GM23338 (cell line): ENCODE data around the gene NTM. TPM values are rescaled to one million over a fixed set of nuclear protein-coding genes. Genes with fewer than 3 reads are reported as not detected.

ENCODE experiments used
- ATAC-seq: fragments of 200-7000 bp; cut with Tn5 transposase; 3 replicates; pipeline ENCODE4 v1.9.1; 2020
- DNase-seq: peaks from one replicate; pipeline ENCODE4 v3.0.0-alpha.2; 2015; ENCODE audit warnings: low spot score
- H2AFZ ChIP-seq: fragments of 200-600 bp; sonication (generic); 2 replicates; pipeline ENCODE4 v1.8.0; 2016; ENCODE audit warnings: antibody characterized with exemption, mild to moderate bottlenecking, moderate library complexity
- H3F3A ChIP-seq: fragments of 200-600 bp; sonication (generic); replicated peaks from 2 replicates; pipeline ENCODE4 v1.8.0; 2017; ENCODE audit warnings: antibody characterized with exemption, mixed run types, low read depth
- H3K27ac ChIP-seq: fragments of 200-600 bp; sonication (generic); 2 replicates; pipeline ENCODE4 v1.6.1; 2016; ENCODE audit warnings: low read depth
- H3K27me3 ChIP-seq: fragments of 200-600 bp; sonication (generic); 2 replicates; pipeline ENCODE4 v1.8.0; 2016; ENCODE audit warnings: mild to moderate bottlenecking, mixed run types, moderate library complexity; ENCODE audit not compliant: insufficient read depth
- H3K36me3 ChIP-seq: fragments of 200-600 bp; sonication (generic); 2 replicates; pipeline ENCODE4 v1.8.0; 2016; ENCODE audit warnings: mild to moderate bottlenecking; ENCODE audit not compliant: insufficient read depth
- H3K4me1 ChIP-seq: fragments of 200-600 bp; sonication (generic); 2 replicates; pipeline ENCODE4 v1.8.0; 2016; ENCODE audit warnings: mild to moderate bottlenecking, moderate library complexity; ENCODE audit not compliant: insufficient read depth
- H3K4me2 ChIP-seq: fragments of 200-600 bp; sonication (generic); 2 replicates; pipeline ENCODE4 v1.7.1; 2017; ENCODE audit warnings: mixed run types
- H3K4me3 ChIP-seq: fragments of 200-600 bp; sonication (generic); 2 replicates; pipeline ENCODE4 v1.6.1; 2016; ENCODE audit warnings: mixed run types
- H3K79me2 ChIP-seq: fragments of 200-600 bp; sonication (generic); replicated peaks from 2 replicates; pipeline ENCODE4 v1.8.0; 2017; ENCODE audit warnings: mild to moderate bottlenecking; ENCODE audit not compliant: insufficient read depth
- H3K9me2 ChIP-seq: fragments of 200-600 bp; sonication (generic); 2 replicates; pipeline ENCODE4 v1.8.0; 2017; ENCODE audit not compliant: insufficient read depth
- H4K20me1 ChIP-seq: fragments of 200-600 bp; sonication (generic); replicated peaks from 2 replicates; pipeline ENCODE4 v1.8.0; 2017; ENCODE audit warnings: mild to moderate bottlenecking; ENCODE audit not compliant: insufficient read depth
- H3K27ac Mint-ChIP-seq: 2 replicates; pipeline ENCODE4 v1.8.0; 2020; ENCODE audit warnings: inconsistent platforms, mild to moderate bottlenecking, moderate library complexity, mixed read lengths
- H3K27me3 Mint-ChIP-seq: 3 replicates; pipeline ENCODE4 v1.8.0; 2022; ENCODE audit warnings: low read depth, mild to moderate bottlenecking, moderate library complexity, mixed read lengths, inconsistent platforms; ENCODE audit not compliant: insufficient read depth, poor library complexity
- H3K36me3 Mint-ChIP-seq: 3 replicates; pipeline ENCODE4 v1.8.0; 2021; ENCODE audit warnings: low read depth, mild to moderate bottlenecking, inconsistent platforms, moderate library complexity, mixed read lengths
- H3K4me1 Mint-ChIP-seq: 3 replicates; pipeline ENCODE4 v1.8.0; 2020; ENCODE audit warnings: mild to moderate bottlenecking, inconsistent platforms, mixed read lengths
- H3K4me3 Mint-ChIP-seq: 3 replicates; pipeline ENCODE4 v1.8.0; 2021; ENCODE audit warnings: moderate library complexity, mild to moderate bottlenecking, inconsistent platforms, mixed read lengths
- H3K9me3 Mint-ChIP-seq: 3 replicates; pipeline ENCODE4 v1.8.0; 2020; ENCODE audit warnings: moderate library complexity, mild to moderate bottlenecking, inconsistent platforms, mixed read lengths
- CREB1 ChIP-seq: fragments of 250-450 bp; sonication (Bioruptor Pico); IDR thresholded peaks from 2 replicates; pipeline ENCODE4 v1.5.0; 2020; ENCODE audit warnings: low read depth, mild to moderate bottlenecking, moderate library complexity
- JUNB ChIP-seq: IDR thresholded peaks from one replicate; pipeline ENCODE4 v1.6.1; 2016; ENCODE audit warnings: antibody characterized with exemption; ENCODE audit not compliant: unreplicated experiment
- NANOG ChIP-seq: IDR thresholded peaks from 2 replicates; pipeline ENCODE4 v1.6.1; 2016; ENCODE audit warnings: antibody characterized with exemption, borderline replicate concordance
- POLR2AphosphoS5 ChIP-seq: IDR thresholded peaks from 2 replicates; pipeline ENCODE4 v1.6.1; 2016; ENCODE audit warnings: antibody characterized with exemption, low read depth
- STAT1 ChIP-seq: IDR thresholded peaks from one replicate; pipeline ENCODE4 v1.6.1; 2016; ENCODE audit warnings: antibody characterized with exemption; ENCODE audit not compliant: unreplicated experiment
- ZNF114 ChIP-seq: fragments of 250-450 bp; sonication (Bioruptor Pico); IDR thresholded peaks from 2 replicates; pipeline ENCODE4 v1.5.0; 2020; ENCODE audit warnings: mild to moderate bottlenecking, moderate library complexity
- ZNF331 ChIP-seq: fragments of 250-450 bp; sonication (Bioruptor Pico); IDR thresholded peaks from 2 replicates; pipeline ENCODE4 v1.5.0; 2020; ENCODE audit warnings: low read depth, mild to moderate bottlenecking, moderate library complexity
- polyA plus RNA-seq: library from polyadenylated mRNA; unstranded; fragments of >200 nt; fragmentation: Nextera tagmentation; extraction: Ambion mirVana; gene quantifications from 2 replicates; pipeline ENCODE4 v1.2.1, GENCODE V29; 2016
- total RNA-seq: library from RNA; depleted of rRNA; stranded (reverse); fragments of >200 nt; shearing (Covaris generic); gene quantifications from 2 replicates; pipeline ENCODE4 v1.2.3, GENCODE V29; 2014
- TF ChIP-seq, protein P1 (sequence below): fragments of 250-450 bp; sonication (Bioruptor Pico); IDR thresholded peaks from 2 replicates; pipeline ENCODE4 v1.5.0; 2020; ENCODE audit warnings: mild to moderate bottlenecking, moderate library complexity
- TF ChIP-seq, protein P2 (sequence below): IDR thresholded peaks from one replicate; pipeline ENCODE4 v1.6.1; 2018; ENCODE audit warnings: antibody characterized with exemption; ENCODE audit not compliant: unreplicated experiment

The NTM gene
- total and polyA plus RNA-seq, 2 experiments from 2014 or later, result 10.6 to 14.6 TPM

DNA sequence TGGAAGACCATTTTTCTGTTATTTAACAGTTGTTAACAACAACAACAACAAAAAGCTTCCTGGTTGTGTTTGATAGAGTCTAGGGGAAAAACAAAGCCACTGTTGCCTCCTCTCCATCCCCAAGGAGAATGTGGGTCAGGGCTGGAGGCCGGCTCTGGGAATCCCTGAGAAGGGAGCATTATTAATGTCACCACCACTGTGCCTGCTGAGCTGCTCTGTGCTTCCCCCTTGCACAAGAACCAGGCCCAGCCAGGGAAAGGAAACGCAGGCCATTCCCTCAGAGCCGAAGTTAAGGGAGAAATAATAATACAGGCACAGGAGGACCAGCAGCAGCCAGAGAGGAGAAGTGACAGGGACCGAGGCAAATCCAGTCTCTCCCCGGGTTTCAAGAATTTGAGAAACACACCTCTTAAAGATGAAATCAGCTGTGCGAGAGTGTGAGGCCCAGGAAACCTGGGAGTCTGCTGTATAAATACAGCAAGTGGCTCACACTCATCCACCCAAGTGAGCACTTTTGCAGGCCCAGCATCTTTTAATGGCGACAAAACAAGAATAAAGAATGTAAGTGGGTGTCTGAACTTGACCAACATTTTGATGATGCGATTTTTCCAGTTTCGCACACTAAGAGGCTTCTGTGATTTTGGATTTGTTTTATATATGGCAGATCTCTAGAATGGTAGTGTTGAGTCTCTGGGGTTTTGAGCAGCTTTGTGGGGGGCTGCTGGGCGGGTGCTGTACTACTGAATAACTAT, 539.2 kb downstream of the NTM start:
- Histone ChIP-seq H3K27me3 (peaks cover 10% of the 10 kb centered on the region), H3K4me2 (peak overlapping the region; percentile 98), H3K4me3 (peak overlapping the region; percentile 92), H3K27ac (no peak overlapping the region), H3K79me2 (peaks cover 5% of the 10 kb centered on the region), H2AFZ (0 out of 2 replicates have a peak overlapping the region, but pooled peaks have one; percentile 32), H3K4me1 (peaks cover 39% of the 10 kb centered on the region), H3F3A (peaks cover 3% of the 10 kb centered on the region; the same call in 1 of the 2 replicates), H4K20me1 (no peaks in the 10 kb centered on the region), H3K9me2 (no peaks in the 10 kb centered on the region), H3K36me3 (no peaks in the 10 kb centered on the region)
- ATAC-seq (no peak), DNase-seq (no peak)
- H3K9me3 Mint-ChIP-seq, result no peaks in the 10 kb centered on the region
- H3K27ac Mint-ChIP-seq, result no peak overlapping the region
- peaks cover 71% of the 10 kb centered on the region for H3K4me1 Mint-ChIP-seq
- peak overlapping the region; percentile 77 for H3K4me3 Mint-ChIP-seq
- TF ChIP-seq ZNF331 (CRISPR knock-in tag), result no peak
- no peak for TF ChIP-seq JUNB
- no peak for TF ChIP-seq NANOG
- no peak for TF ChIP-seq CREB1 (CRISPR knock-in tag)
- H3K27me3 Mint-ChIP-seq, result peaks cover 19% of the 10 kb centered on the region
- H3K36me3 Mint-ChIP-seq, result no peaks in the 10 kb centered on the region; the same call in 2 of the 3 replicates

DNA sequence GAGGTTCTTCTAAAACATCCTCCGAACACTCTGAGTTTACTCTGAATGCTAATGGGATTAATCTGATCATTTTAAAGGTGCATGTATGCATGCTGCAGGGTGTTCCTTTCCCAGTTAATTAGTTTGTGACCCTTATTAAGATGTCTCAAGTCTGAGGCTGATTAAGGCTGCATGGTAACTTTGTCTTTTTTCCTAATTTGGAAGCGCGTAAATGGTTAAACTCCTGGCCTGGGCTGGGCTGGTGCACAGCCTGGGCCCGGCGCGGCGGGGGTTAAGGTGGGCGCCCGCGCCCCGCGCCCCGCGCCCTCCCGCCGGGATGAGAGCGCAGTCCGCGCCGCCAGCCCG, 539.7 kb downstream of the NTM start:
- no peak for TF ChIP-seq JUNB
- TF ChIP-seq ZNF114, result no peak
- TF ChIP-seq, protein P1, sequence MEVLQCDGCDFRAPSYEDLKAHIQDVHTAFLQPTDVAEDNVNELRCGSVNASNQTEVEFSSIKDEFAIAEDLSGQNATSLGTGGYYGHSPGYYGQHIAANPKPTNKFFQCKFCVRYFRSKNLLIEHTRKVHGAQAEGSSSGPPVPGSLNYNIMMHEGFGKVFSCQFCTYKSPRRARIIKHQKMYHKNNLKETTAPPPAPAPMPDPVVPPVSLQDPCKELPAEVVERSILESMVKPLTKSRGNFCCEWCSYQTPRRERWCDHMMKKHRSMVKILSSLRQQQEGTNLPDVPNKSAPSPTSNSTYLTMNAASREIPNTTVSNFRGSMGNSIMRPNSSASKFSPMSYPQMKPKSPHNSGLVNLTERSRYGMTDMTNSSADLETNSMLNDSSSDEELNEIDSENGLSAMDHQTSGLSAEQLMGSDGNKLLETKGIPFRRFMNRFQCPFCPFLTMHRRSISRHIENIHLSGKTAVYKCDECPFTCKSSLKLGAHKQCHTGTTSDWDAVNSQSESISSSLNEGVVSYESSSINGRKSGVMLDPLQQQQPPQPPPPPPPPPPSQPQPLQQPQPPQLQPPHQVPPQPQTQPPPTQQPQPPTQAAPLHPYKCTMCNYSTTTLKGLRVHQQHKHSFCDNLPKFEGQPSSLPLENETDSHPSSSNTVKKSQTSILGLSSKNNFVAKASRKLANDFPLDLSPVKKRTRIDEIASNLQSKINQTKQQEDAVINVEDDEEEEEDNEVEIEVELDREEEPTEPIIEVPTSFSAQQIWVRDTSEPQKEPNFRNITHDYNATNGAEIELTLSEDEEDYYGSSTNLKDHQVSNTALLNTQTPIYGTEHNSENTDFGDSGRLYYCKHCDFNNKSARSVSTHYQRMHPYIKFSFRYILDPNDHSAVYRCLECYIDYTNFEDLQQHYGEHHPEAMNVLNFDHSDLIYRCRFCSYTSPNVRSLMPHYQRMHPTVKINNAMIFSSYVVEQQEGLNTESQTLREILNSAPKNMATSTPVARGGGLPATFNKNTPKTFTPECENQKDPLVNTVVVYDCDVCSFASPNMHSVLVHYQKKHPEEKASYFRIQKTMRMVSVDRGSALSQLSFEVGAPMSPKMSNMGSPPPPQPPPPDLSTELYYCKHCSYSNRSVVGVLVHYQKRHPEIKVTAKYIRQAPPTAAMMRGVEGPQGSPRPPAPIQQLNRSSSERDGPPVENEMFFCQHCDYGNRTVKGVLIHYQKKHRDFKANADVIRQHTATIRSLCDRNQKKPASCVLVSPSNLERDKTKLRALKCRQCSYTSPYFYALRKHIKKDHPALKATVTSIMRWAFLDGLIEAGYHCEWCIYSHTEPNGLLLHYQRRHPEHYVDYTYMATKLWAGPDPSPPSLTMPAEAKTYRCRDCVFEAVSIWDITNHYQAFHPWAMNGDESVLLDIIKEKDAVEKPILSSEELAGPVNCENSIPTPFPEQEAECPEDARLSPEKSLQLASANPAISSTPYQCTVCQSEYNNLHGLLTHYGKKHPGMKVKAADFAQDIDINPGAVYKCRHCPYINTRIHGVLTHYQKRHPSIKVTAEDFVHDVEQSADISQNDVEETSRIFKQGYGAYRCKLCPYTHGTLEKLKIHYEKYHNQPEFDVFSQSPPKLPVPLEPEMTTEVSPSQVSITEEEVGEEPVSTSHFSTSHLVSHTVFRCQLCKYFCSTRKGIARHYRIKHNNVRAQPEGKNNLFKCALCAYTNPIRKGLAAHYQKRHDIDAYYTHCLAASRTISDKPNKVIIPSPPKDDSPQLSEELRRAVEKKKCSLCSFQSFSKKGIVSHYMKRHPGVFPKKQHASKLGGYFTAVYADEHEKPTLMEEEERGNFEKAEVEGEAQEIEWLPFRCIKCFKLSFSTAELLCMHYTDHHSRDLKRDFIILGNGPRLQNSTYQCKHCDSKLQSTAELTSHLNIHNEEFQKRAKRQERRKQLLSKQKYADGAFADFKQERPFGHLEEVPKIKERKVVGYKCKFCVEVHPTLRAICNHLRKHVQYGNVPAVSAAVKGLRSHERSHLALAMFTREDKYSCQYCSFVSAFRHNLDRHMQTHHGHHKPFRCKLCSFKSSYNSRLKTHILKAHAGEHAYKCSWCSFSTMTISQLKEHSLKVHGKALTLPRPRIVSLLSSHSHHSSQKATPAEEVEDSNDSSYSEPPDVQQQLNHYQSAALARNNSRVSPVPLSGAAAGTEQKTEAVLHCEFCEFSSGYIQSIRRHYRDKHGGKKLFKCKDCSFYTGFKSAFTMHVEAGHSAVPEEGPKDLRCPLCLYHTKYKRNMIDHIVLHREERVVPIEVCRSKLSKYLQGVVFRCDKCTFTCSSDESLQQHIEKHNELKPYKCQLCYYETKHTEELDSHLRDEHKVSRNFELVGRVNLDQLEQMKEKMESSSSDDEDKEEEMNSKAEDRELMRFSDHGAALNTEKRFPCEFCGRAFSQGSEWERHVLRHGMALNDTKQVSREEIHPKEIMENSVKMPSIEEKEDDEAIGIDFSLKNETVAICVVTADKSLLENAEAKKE (CRISPR knock-in tag), result no peak
- TF ChIP-seq POLR2AphosphoS5, result no peak
- TF ChIP-seq, protein P2, sequence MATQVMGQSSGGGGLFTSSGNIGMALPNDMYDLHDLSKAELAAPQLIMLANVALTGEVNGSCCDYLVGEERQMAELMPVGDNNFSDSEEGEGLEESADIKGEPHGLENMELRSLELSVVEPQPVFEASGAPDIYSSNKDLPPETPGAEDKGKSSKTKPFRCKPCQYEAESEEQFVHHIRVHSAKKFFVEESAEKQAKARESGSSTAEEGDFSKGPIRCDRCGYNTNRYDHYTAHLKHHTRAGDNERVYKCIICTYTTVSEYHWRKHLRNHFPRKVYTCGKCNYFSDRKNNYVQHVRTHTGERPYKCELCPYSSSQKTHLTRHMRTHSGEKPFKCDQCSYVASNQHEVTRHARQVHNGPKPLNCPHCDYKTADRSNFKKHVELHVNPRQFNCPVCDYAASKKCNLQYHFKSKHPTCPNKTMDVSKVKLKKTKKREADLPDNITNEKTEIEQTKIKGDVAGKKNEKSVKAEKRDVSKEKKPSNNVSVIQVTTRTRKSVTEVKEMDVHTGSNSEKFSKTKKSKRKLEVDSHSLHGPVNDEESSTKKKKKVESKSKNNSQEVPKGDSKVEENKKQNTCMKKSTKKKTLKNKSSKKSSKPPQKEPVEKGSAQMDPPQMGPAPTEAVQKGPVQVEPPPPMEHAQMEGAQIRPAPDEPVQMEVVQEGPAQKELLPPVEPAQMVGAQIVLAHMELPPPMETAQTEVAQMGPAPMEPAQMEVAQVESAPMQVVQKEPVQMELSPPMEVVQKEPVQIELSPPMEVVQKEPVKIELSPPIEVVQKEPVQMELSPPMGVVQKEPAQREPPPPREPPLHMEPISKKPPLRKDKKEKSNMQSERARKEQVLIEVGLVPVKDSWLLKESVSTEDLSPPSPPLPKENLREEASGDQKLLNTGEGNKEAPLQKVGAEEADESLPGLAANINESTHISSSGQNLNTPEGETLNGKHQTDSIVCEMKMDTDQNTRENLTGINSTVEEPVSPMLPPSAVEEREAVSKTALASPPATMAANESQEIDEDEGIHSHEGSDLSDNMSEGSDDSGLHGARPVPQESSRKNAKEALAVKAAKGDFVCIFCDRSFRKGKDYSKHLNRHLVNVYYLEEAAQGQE, result no peak
- no peak for TF ChIP-seq STAT1
- Histone ChIP-seq H3K79me2 (peaks cover 5% of the 10 kb centered on the region), H2AFZ (0 out of 2 replicates have a peak overlapping the region, but pooled peaks have one; percentile 32), H3F3A (peaks cover 3% of the 10 kb centered on the region; the same call in 1 of the 2 replicates), H3K9me2 (no peaks in the 10 kb centered on the region), H4K20me1 (no peaks in the 10 kb centered on the region), H3K4me3 (peak overlapping the region; percentile 92), H3K4me2 (peak overlapping the region; percentile 98), H3K36me3 (no peaks in the 10 kb centered on the region), H3K27ac (no peak overlapping the region), H3K27me3 (peaks cover 10% of the 10 kb centered on the region), H3K4me1 (peaks cover 37% of the 10 kb centered on the region)
- DNase-seq, result no peak
- H3K4me1 Mint-ChIP-seq, result peaks cover 65% of the 10 kb centered on the region
- no peak overlapping the region for H3K27ac Mint-ChIP-seq
- ATAC-seq, result no peak
- H3K4me3 Mint-ChIP-seq, result peak overlapping the region; percentile 77
- H3K36me3 Mint-ChIP-seq, result no peaks in the 10 kb centered on the region; the same call in 2 of the 3 replicates
- H3K9me3 Mint-ChIP-seq, result no peaks in the 10 kb centered on the region
- H3K27me3 Mint-ChIP-seq, result peaks cover 19% of the 10 kb centered on the region
